ENCODE measurements around the gene SH3RF2.
"Not testable (repeated sequence)": the region's sequence is repeated elsewhere in the genome, so short reads cannot be mapped to it uniquely, and the experiment has no call there.

Gene SH3RF2

GRCh38 chr5:145980259-145980658 is 43.9 kb downstream of the SH3RF2 start:
- DNase-seq (ENCODE audit: low read depth in 2 of 2) = no peak

- DNase-seq (ENCODE audit: low read depth in 2 of 2) = no peak
These were observed 44.3 kb downstream of the SH3RF2 start for GRCh38 chr5:145980718-145981117.

- no peak for DNase-seq (ENCODE audit: low read depth in 2 of 2)
These were observed 45.5 kb downstream of the SH3RF2 start for GRCh38 chr5:145981589-145982571.

GRCh38 chr5:145982572-145983318 is 46.4 kb downstream of the SH3RF2 start:
- no peak for DNase-seq (ENCODE audit: low read depth in 2 of 2)

GRCh38 chr5:145983446-145983845 is 47.1 kb downstream of the SH3RF2 start:
- DNase-seq (ENCODE audit: low read depth in 2 of 2) = no peak

- no peak for DNase-seq (ENCODE audit: low read depth in 2 of 2)
These were observed 47.7 kb downstream of the SH3RF2 start for GRCh38 chr5:145984072-145984471.

GRCh38 chr5:145987856-145988255 is 51.5 kb downstream of the SH3RF2 start:
- no peak for DNase-seq (ENCODE audit: low read depth in 2 of 2)

- DNase-seq (ENCODE audit: low read depth in 2 of 2) = no peak
These were observed 52.6 kb downstream of the SH3RF2 start for GRCh38 chr5:145988993-145989392.

- no peak for DNase-seq (ENCODE audit: low read depth in 2 of 2)
These were observed 53.0 kb downstream of the SH3RF2 start for GRCh38 chr5:145989428-145989827.

- no peak for DNase-seq (ENCODE audit: low read depth in 2 of 2)
These were observed 53.8 kb downstream of the SH3RF2 start for GRCh38 chr5:145990170-145990569.

GRCh38 chr5:145991044-145991575 is 54.7 kb downstream of the SH3RF2 start:
- no peak for DNase-seq (ENCODE audit: low read depth in 2 of 2)

GRCh38 chr5:145993538-145993937 is 57.2 kb downstream of the SH3RF2 start:
- DNase-seq (ENCODE audit: low read depth in 2 of 2) = not testable (repeated sequence)

GRCh38 chr5:145996135-145996534 is 59.8 kb downstream of the SH3RF2 start:
- no peak for DNase-seq (ENCODE audit: low read depth in 2 of 2)

GRCh38 chr5:145999208-145999607 is 62.8 kb downstream of the SH3RF2 start:
- no peak for DNase-seq (ENCODE audit: low read depth in 2 of 2)

- DNase-seq (ENCODE audit: low read depth in 2 of 2) = no peak
These were observed 63.7 kb downstream of the SH3RF2 start for GRCh38 chr5:146000072-146000471.

- DNase-seq (ENCODE audit: low read depth in 2 of 2) = no peak
These were observed 65.3 kb downstream of the SH3RF2 start for GRCh38 chr5:146001544-146002190.

- DNase-seq (ENCODE audit: low read depth in 2 of 2) = no peak
These were observed 66.1 kb downstream of the SH3RF2 start for GRCh38 chr5:146002491-146002890.

- DNase-seq (ENCODE audit: low read depth in 2 of 2) = no peak
These were observed 67.5 kb downstream of the SH3RF2 start for GRCh38 chr5:146003852-146004251.

- DNase-seq (ENCODE audit: low read depth in 2 of 2) = no peak
These were observed 68.9 kb downstream of the SH3RF2 start for GRCh38 chr5:146005264-146005663.

- no peak for DNase-seq (ENCODE audit: low read depth in 2 of 2)
These were observed 69.3 kb downstream of the SH3RF2 start for GRCh38 chr5:146005723-146006122.

GRCh38 chr5:146006470-146007190 is 70.3 kb downstream of the SH3RF2 start:
- no peak for DNase-seq (ENCODE audit: low read depth in 2 of 2)
